DMS53 treated with DMSO at 0.1 percent for 48 hours (cell line): ENCODE measurements around the gene MATK.
"Not testable (repeated sequence)": the region's sequence is repeated elsewhere in the genome, so short reads cannot be mapped to it uniquely, and the experiment has no call there.

Source experiments
- DNase-seq: peaks from one replicate; lab custom pipeline; 2025; ENCODE audit not compliant: unreplicated experiment; lab: John Stamatoyannopoulos, UW

The MATK gene

DNA sequence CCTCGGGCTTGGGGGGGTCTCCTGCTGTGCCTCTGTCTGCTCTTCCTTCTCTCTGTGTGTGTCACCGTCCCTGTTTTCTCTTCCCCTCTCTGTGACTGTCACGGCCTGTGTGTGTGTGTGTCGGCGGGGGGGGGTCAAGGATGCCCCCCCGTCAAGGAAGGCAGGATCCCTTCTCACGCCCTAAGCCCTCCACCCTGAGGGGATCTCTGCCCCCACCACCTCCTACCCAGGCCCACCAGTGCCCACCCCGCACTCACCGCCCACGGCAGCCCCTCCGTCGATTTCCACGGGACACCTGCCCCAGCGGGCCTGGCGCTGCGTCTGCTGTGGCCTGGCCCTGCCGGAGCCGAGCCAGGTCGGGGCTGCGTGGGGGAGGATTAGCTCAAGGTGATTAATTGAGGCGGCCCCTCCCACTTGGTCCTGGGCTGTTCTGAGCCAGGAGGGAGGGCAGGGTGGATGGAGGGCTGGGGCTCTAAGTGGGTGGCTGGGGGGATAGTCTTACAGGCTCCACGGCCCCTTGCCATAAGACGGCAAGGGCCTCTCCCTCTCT is 14.2 kb downstream of the MATK start, which contains the start of gene RAX2:
Gene RAX2, minus strand, starts transcription at position 323 of the 550 bp plus-strand sequence. CDS start 486 bp downstream, outside the sequence.
- DNase-seq, result no peak

DNA sequence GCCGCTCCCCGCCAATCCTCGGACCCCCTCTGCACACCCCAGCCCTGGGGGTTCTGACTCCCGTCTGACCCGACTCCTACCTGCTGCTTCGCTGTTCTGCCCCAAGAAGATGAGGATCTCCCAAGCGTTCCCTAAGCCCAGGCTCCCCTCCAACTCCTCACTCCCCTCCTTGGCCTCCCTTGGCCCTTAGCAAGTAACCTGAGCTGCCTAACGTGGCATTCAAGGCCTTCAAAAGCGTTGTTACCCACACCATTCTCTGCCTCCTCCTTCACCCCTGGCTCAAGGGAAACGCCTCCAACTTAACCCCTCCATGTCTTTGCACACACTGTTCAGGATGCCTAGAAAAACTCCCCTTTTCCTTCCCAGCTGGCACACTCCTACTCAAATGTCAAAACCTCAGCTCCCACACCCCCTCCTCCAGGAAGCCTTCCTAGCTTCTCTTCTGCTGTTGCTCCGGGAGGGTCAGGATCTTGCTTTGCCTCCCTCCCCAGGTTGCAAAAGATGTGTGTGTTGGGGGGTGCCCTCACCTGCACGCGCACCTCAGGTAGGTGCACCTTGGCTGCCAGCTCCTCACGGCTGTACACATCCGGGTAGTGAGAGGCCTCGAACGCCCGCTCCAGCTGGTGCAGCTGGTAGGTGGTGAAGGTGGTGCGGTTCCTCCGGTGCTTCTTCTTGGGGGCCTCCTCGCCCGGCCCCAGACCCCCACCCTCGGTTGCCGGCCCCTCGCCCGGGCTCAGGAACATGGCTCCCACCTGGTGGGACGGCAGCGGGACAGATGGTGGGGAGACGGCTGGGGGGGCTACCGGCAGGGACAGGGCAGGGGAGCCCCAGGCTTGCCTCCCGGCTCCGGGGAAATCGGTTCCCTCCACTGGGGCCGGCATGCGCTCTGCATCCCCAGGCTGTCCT is 14.9 kb downstream of the MATK start:
- no peak for DNase-seq

DNA sequence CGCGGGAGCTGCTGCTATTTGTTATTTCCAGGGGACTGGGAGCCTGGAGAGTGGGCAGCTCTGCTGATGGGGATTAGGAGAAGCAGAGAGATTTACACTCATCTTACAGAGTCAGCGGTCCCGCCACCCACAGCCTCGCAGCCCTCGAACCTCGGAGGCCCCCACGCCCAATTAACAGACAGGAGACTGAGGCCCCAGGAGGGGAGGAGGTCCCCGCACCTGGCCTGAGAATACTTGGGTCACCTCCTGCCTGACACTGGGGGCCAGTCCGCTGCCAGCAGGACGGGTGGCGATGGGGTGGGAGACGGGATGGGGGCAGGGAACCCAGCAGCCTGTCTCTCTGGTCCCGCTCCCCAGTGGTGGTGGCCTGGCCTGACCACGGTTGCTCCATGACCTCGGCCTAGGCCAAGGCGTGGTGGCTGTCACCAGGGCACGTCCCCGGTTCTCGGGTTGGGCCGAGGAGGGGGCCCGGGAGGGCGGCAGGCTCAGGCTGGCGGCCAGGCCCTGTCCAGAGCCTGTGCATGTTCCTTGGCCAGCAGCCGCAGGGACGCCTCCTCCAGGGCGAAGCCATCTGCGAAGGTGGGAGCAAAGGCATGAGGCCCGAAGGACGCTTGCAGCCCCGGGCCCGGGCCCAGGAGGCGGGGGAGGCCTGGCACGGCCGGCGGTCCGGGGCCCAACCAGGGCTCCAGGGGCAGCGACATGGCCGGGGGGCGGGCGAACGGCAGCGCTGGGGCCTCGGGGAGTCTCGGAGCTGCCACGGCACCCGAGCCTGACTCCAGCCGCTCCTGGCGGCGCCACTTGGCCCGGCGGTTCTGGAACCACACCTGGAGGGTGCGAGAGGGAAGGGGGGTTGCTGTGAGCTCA is 15.8 kb downstream of the MATK start:
- DNase-seq, result no peak

GRCh38 chr19:3769494-3769893 is 16.7 kb downstream of the MATK start:
- no peak for DNase-seq

DNA sequence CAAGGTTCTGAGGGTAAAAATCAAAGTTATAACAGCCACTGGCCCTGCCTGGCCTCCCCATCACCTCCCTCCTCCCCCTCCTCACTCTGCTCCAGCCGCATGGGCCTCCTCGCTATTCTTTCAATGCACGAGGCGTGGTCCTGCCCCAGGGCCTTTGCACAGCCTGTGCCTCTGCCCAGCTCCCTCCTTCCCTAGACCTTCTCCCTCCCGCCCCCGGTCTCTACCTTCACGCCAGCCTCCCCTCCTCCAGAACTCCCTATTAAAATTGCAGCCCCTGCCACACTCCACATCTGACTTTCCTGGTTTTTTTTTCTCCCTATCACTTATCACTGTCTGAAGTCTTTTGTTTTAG is 17.5 kb downstream of the MATK start:
- DNase-seq, result no peak

DNA sequence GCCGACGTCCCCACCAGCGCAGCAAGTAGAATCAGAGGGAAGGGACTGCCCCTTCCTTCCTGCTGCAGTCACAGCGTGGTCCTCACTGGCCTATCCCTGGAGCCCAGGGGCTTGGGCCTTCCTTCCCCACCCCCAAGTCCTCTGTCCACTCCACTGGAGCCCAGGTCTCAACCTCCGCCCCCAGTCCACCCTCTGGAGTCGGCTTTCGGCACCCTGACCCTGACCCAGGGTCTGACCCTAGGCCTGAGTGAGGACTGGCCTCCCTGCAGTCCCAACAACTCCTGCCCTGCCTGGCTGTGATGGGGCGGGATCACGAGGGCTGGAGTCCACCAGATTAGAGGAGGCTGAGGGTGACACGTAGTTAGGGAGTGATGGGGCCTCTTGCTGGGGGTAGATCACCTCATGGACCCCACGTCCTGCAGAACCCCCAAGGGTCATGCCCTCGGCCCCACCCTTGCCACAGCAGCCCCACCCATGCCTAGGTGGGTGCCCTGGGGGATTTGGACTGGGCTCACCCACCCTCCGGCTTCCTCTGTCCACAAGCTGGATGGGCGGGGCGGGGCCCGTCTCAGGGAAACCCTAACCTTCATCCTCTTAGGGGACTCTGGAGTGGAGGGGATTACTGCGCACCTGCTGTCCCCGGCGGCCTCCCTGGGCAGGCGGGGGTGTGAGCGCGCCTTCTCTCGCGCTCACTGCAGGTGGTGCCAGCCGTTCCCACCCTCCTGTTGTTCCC is 18.0 kb downstream of the MATK start:
- no peak for DNase-seq

- no peak for DNase-seq
Measured at GRCh38 chr19:3767050-3767449, 19.1 kb downstream of the MATK start.

DNA sequence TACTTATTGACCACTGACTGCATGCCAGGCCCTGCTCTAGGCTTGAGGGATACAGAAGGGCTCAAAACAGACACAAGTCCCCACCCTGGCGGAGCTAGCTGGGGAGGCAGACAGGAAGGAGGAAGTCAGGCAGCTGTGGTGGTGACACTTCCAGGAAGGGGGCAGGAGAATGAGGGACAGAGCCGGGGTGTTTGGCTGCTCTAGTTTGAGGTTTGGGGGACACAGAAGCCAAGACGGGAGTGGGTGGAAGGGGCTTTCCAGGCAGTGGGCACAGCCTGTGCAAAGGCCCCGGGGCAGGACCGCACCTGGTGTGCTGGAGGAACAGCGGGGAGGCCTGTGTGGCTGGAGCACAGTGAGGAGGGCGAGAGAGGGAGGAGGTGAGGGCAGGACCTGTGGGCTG is 19.7 kb downstream of the MATK start:
- no peak for DNase-seq

GRCh38 chr19:3765757-3766156 is 20.4 kb downstream of the MATK start:
- not testable (repeated sequence) for DNase-seq

- no peak for DNase-seq
Measured at GRCh38 chr19:3765121-3765520, 21.1 kb downstream of the MATK start.

GRCh38 chr19:3762501-3763459 is 23.4 kb downstream of the MATK start, which contains the start of gene MRPL54:
TSS of gene MRPL54 (plus strand) at chr19:3762682. CDS start at chr19:3762701, 19 bp downstream.
- DNase-seq, result peak; percentile 90

DNA sequence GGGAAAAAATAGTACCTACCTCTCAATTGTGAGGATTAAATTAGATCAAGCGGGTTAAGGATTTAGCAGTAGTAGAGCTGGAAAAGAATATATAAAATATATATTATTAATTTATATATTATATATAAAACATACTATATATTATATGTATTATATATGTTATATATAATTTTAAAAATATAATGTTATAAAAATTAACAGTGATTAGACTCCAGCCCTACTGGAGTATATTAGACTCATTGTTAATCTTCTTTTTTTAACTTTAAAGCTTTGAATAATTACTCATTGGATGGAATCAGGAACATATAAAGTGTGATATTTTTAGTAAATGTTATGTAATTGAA is 24.1 kb downstream of the MATK start:
- DNase-seq, result no peak

DNA sequence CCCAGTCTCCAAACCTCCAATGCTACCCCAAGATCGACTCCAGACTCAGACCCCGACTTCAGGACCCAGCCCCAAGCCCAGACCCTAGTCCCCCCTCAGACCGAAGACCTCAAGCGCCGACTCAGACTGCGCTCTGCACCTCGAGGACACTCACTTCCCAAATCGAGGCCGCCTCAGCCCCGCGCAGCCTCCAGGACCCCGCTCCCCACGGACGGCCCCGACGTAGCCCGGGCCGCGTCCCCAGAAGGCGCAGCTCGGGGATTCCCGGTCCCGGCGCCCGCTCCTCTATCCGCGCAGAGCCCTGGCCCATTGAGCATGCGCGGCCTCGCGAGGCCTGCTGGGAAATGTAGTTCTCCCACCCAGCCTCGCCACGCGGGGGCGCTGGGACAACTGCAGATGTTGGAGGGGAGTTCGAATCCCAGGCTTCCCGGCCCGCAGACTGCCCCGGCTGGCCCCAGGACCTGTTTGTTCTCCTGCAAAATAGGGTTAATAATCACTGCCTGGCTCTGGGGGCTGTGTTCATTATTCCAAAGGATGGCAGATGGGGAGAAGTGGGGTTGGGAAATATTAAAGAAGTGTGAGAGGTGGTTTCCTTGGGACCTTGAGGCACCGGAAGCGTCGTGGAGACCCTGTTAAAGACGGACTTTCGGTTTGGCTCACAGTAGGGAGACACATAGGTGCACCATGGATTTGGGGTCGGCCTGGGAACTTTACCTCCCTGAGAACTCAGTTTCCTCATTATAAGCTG is 24.6 kb downstream of the MATK start, which contains the start of gene APBA3:
Gene APBA3, minus strand, starts transcription at position 311 of the 748 bp plus-strand sequence. CDS start 1,428 bp downstream, outside the sequence.
- peak; percentile 61 for DNase-seq

DNA sequence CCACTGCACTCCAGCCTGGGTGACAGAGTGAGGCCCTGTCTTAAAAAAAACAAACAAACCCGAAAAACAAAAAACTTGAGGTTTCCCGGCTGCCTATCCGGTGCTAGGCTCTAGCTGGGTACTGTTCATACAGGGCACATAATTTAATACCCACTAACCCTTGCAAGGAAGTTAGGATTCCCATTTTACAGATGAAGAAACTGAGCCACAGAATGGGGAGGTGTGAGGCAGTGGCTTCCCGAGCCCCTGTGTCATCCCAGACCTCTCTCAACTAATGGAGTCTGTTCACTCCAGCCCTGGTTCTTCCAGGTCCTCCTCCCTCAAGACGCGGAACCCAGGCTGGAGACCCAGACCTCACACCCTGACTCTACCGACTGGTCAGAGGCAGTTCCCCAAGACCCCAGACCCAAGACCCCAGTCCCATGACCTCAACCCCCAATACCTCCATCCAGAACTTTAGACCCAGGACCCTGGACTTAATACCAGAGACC is 25.3 kb downstream of the MATK start:
- no peak for DNase-seq

GRCh38 chr19:3759482-3760254 is 26.5 kb downstream of the MATK start:
- no peak for DNase-seq

GRCh38 chr19:3758297-3758696 is 27.9 kb downstream of the MATK start:
- not testable (repeated sequence) for DNase-seq

- not testable (repeated sequence) for DNase-seq
Measured at GRCh38 chr19:3757705-3758104, 28.5 kb downstream of the MATK start.
